ENCODE measurements around the gene FSD1L. TPM values are rescaled to one million over a fixed set of nuclear protein-coding genes. Genes with fewer than 3 reads are reported as not detected.

The FSD1L gene
- total RNA-seq, 2 donors from 2014 or later, result 0.66 to 6.0 TPM

- Histone ChIP-seq H3K9me3 (no peaks in the 10 kb centered on the region), H3K36me3 (replicated peaks in 1 of 2; ENCODE audit: insufficient read depth in 1 of 2, low read depth in 2 of 2) (no peaks in the 10 kb centered on the region), H3K4me1 (no peaks in the 10 kb centered on the region), H3K27ac (no peak overlapping the region), H3K27me3 (no peaks in the 10 kb centered on the region), H3K4me3 (no peak overlapping the region)
- WGBS, 2 donors, result 65 to 84% methylated on average over 3 of the region's 3 CpGs
- DNase-seq (no peak), ATAC-seq (no peak)
- intact Hi-C loops (cut with DNase I), result no loop called here
- TF ChIP-seq CTCF (IDR thresholded peaks at IDR 0.05) (no peak), POLR2A (IDR thresholded peaks at IDR 0.05) (no peak)
Observed at GRCh38 chr9:105466898-105467455, 19.1 kb downstream of the FSD1L start.

- ATAC-seq (no peak), DNase-seq (no peak)
- Histone ChIP-seq H3K4me1 (no peaks in the 10 kb centered on the region), H3K9me3 (no peaks in the 10 kb centered on the region), H3K36me3 (replicated peaks in 1 of 2; ENCODE audit: insufficient read depth in 1 of 2, low read depth in 2 of 2) (no peaks in the 10 kb centered on the region), H3K27me3 (no peaks in the 10 kb centered on the region), H3K27ac (no peak overlapping the region), H3K4me3 (no peak overlapping the region)
- 96 to 100% methylated on average over 1 of the region's 1 CpG for WGBS, 2 donors
- TF ChIP-seq CTCF (IDR thresholded peaks at IDR 0.05) (no peak), POLR2A (IDR thresholded peaks at IDR 0.05) (no peak)
- intact Hi-C loops (cut with DNase I), result no loop called here
Observed at GRCh38 chr9:105468875-105469274, 21.0 kb downstream of the FSD1L start.

- TF ChIP-seq POLR2A (IDR thresholded peaks at IDR 0.05) (no peak), CTCF (IDR thresholded peaks at IDR 0.05) (no peak)
- Histone ChIP-seq H3K27ac (no peak overlapping the region), H3K27me3 (no peaks in the 10 kb centered on the region), H3K36me3 (replicated peaks in 1 of 2; ENCODE audit: insufficient read depth in 1 of 2, low read depth in 2 of 2) (no peaks in the 10 kb centered on the region), H3K4me1 (no peaks in the 10 kb centered on the region), H3K9me3 (no peaks in the 10 kb centered on the region), H3K4me3 (no peak overlapping the region)
- 91 to 94% methylated on average over 2 of the region's 2 CpGs for WGBS, 2 donors
- DNase-seq (no peak), ATAC-seq (no peak)
- intact Hi-C loops (cut with DNase I), result no loop called here
Observed at GRCh38 chr9:105473221-105473620, 25.4 kb downstream of the FSD1L start.

GRCh38 chr9:105475302-105475701 is 27.5 kb downstream of the FSD1L start:
- Histone ChIP-seq H3K36me3 (replicated peaks in 1 of 2; ENCODE audit: insufficient read depth in 1 of 2, low read depth in 2 of 2) (no peaks in the 10 kb centered on the region), H3K4me1 (no peaks in the 10 kb centered on the region), H3K9me3 (no peaks in the 10 kb centered on the region), H3K4me3 (no peak overlapping the region), H3K27ac (no peak overlapping the region), H3K27me3 (no peaks in the 10 kb centered on the region)
- 35 to 37% methylated on average over 2 of the region's 2 CpGs for WGBS, 2 donors
- ATAC-seq, result no peak
- no peak for DNase-seq
- intact Hi-C loops (cut with DNase I), result no loop called here
- TF ChIP-seq CTCF (IDR thresholded peaks at IDR 0.05), result peak in 4 of 7 experiments; percentile 14 to 49 (median 33)
- TF ChIP-seq POLR2A (IDR thresholded peaks at IDR 0.05), result no peak

GRCh38 chr9:105479846-105480245 is 32.0 kb downstream of the FSD1L start:
- intact Hi-C loops (cut with DNase I), result no loop called here
- Histone ChIP-seq H3K4me3 (no peak overlapping the region), H3K9me3 (no peaks in the 10 kb centered on the region), H3K4me1 (no peaks in the 10 kb centered on the region), H3K27ac (no peak overlapping the region), H3K36me3 (replicated peaks in 1 of 2; ENCODE audit: insufficient read depth in 1 of 2, low read depth in 2 of 2) (no peaks in the 10 kb centered on the region), H3K27me3 (no peaks in the 10 kb centered on the region)
- DNase-seq (no peak), ATAC-seq (no peak)
- TF ChIP-seq POLR2A (IDR thresholded peaks at IDR 0.05) (no peak), CTCF (IDR thresholded peaks at IDR 0.05) (no peak)
